IPS DF 4.7 (cell line): ENCODE measurements around the gene VIM.

Experiments
- DNase-seq: peaks from one replicate; pipeline ENCODE4 v3.0.0-alpha.2; 2013; ENCODE audit warnings: low spot score; ENCODE audit errors: extremely low read depth

VIM gene

DNA sequence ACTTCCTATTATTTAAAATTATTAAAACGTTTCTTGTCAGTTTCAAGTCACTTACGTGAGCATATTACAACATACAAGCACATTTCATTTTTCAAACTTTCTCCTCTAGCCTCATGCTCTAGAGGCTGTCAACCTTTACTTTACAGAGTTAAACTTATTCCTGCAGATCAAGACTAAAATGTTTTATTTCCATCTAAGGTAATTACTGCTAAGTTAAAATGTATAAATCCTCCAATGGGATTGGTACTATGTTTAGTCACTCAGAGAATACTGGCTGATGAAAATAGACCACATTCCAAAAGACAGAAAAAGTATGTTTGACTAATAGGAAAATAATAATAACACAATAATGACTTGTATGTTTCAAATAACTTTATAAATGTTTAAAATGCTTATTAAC, 18.2 kb upstream of the VIM start:
- no peak for DNase-seq

DNA sequence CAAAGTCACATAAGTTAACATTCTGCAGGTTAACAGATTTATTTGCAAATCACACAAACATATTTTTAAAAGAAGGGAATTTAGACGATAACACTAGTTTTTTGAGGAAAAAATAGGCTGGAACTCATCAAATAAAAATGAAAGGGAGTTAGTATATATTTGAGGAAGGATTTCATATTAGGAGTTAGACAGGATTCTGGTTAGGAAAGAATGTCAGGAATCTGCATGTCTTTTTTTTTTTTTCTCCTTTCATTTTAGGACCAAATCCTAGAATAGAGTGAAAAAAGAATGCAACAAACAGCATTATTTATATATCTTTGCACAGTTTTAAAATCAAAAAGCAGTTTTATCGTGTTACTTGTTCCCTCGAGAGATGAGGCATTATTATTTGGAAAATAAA, 17.7 kb upstream of the VIM start:
- no peak for DNase-seq

DNA sequence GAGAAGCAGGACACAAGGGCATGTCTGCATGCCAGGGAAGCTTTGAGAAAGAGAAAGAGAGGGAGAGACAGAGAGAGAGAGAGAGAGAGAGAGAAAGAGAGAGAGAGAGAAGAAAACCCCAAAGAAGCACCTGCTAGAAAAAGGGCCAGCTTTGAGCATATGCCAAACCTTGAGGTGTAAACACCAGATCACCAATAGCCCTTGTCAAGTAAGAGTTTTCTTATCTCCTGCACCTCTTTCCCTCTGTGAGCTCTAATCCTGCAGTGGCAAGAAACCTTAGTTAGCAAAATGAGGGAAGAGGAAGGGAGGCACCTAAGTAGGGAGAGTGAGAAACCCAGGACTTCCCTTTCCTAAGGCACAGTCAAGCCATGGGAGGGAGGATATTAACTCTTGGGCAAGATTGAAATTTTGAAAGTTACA, 15.2 kb upstream of the VIM start:
- DNase-seq, result no peak

DNA sequence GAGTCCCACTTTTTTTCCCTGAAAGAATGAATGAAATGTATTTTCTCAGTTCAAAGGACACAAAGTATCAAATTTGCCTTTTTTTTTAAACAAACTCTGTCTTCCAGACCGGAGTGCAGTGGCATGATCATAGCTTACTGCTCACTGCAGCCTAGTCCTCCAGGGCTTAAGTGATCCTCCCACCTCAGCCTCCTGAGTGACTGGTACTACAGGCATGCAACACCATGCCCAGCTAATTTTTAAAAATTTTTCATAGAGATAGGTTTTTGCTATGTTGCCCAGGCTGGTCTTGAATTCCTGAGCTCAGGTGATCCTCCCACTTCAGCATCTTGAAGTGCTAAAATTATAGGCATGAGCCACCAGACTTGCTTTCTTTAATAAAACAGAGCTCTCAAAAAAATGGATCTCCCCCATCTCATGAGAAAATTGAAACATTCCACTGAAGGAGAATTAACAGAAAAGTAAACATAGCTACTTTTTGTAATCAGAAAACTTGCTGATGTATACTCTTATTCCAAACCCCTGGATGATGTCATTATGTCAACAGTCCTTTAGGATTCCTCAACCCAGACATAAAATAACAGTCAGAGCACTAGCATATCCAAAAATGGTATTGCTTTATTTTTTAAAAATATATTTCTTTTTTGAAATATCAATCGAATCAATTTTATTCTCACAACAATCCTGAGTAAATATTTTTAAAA, 14.2 kb upstream of the VIM start:
- DNase-seq, result no peak

DNA sequence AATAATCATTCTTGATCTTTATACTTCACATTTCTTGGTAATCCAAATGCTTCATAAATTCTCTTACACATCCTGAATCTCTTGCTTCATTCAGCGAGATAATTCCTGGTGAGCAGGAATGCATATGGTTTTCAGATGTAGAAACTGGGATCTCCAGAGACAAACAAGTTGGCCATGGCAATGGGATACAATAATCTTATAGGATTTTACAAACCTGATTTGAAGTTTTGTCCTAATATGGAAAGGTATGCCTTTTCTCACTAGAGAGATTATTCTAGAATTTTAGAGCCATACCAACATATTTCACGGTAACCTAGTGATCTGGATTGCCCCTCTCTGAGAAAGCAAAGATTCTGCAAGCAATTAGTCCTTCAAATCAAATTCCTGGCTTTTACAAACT, 13.5 kb upstream of the VIM start:
- no peak for DNase-seq

DNA sequence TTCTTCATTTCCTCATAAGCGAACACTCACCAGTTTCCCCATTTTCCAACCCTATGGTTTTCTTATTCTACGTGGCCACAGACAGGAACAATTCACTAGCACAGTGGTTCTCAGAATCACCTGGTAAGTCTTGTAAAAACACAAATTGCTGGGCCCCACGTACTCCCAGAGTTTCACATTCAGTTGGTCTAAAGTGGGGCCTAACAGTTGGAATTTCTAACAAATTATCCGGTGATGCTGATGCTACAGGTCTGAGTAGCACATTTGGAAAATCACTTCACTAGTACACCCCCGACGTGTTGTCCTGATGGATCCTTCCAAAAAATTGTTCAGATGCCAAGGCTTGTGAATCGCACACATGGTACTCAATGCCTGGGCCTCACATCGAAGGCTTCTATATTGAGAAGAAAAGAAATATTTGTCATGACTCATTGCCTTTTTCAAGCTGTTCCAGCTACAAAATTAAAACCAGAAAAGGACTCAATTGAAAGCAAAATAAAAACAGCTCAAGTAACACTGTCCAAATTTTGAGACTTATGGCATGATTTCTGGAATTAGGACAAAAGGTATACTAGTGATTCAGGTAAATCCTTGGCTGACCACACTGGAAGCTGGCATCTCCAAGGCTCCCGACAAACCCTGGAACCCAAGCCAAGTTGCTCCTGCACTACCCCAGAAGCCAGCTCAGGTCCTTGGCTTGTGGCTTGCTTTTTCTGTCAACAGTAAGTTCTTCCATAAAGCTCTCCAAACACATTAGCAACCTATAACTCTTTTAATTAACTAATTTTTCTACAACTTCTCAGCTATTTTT, 12.9 kb upstream of the VIM start:
- no peak for DNase-seq

DNA sequence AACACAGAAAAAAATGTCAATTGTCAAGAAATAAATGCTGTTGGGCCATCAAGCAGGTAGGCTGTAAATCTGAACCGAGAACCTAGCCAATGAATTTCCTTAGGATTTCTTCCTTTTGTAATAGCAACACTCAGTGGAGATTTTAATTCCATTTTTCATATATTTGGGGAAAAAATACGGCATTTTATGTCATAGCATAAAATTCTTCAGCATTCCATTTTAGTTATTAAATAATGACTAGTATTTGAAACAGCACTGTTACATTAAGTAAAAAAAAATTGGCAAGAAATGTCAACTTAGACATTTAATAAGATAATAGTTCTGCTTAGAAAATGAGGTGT, 12.3 kb upstream of the VIM start:
- no peak for DNase-seq

DNA sequence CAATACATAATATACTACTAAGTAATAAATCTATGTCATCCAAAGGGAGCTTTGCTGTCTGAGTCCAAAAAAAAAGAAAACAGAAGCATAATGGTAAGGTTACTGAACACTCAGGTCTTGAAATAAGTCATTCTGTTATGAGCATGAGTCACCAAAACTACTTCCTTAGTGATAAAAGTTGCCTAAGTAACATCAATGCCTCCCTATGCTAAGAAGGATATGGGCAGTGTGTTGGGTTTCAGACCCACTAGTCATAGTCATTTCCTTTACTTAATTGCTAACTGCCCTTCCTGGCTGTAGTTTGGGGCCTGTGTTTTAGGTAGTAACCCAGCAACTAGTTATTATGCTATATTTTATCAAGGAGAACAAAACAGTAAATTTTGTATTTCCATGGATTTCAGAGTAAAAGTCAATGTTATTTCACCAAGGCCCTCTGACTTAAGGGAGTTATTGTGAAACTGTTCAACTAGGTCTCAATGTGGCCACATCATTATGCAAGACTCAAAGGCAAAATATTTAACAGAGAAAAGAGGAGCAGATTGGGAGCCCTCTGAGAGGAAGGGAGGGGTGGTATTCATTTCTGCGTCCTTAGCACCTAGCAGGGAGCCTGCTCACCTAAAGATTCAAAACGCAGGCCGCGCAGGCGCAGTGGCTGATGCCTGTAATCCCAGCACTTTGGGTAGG, 11.7 kb upstream of the VIM start:
- no peak for DNase-seq

DNA sequence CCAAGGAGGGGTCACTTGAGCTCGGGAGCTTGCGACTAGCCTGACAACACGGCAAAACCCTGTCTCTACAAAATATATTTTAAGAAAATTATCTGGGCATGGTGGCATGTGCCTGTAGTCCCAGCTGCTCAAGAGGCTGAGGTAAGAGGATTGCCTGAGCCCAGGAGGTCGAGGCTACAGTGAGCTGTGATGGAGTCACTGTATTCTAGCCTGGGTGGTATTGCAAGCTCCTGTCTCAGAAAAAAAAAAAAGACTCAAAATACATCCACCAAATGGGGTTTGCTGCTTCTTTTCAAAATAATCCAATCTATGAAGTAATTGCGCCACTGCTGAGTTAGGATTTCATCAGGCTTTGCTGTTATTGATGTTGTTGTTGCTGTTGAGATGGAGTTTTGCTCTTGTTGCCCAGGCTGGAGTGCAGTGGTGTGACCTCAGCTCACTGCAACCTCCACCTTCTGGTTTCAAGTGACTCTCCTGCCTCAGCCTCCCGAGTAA, 11.1 kb upstream of the VIM start:
- DNase-seq, result no peak

DNA sequence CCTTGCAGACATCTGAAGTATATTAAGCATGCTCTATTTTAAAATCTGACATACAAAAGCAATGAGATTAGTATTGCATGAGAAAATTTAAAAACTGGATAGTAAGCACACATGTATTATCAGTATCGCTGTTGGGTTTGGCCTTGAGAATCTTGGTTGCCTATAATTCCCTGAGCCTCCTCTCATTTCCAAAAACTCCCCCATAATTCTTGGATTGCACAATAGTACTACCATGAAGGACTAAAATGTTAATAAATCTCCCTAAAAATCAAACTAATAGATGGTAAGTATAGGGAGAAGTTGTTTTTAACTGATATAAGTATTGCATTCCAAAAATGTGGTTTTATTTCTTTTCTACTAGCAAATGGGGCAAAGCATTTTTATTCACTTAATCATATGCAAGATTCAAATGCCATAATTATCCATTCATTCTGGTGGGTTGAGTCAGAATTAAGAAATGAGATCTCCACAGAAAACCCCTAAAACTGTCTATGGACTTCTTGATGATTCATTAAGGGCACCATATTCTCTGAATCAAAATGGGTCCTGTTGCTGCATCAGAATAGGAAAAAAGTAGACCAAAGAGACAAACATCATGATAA, 10.3 kb upstream of the VIM start:
- DNase-seq, result no peak

DNA sequence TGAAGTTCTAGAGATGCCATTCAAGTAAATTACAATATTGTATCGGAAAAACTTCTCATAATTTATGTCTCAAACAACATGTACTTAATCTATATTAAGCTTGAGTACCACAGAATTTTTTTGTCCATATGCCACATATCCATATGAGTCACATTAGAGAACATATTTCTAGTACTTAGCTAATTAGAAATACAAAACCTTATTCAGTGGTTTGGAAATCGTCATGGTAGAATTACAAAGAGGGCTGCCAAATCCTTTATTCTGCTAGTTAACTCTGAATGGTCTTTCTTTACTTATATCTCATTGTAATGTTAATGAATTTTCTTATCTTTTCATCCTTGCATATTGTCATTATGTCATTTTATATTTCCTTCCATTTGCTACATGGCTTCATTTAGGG, 9.0 kb upstream of the VIM start:
- DNase-seq, result no peak

DNA sequence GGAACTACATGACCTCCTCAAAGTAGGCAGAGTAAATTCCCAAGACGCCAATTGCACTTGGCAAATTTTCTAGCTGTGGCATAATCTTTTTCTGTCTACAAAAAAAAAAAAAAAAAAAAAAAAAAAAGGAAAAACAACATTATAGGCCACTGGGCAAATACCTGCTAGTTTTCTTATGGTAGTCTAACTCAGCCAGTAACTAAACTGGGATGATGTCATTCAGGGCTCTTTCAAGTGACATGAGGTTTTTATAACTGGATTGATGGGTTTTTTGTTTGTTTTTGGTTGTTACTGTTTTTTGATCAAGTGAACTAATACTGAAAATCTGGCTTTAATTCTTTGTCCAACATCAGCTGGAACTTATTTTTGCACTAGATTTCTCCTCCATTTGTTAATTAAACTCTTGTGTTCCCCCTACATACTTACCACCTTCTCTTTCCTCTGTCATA, 7.4 kb upstream of the VIM start:
- no peak for DNase-seq

DNA sequence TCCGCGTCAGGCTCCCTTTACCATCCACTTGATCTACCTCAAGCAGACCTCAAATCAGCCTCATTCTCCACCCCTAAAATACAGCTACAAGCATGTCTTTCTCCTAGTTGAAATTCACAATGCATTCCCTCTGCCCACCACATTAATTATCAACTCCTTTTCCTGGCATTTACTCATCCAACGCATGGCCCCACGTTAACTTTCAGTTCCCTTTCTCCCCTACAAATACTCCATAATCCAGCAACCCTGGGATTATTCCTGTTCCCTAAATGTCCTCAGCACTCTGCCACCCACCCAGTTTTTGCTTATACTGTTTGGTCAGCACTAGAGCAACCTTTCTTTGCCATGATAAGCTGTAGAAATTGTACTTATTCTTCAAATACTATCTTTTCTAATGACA, 5.7 kb upstream of the VIM start:
- no peak for DNase-seq

DNA sequence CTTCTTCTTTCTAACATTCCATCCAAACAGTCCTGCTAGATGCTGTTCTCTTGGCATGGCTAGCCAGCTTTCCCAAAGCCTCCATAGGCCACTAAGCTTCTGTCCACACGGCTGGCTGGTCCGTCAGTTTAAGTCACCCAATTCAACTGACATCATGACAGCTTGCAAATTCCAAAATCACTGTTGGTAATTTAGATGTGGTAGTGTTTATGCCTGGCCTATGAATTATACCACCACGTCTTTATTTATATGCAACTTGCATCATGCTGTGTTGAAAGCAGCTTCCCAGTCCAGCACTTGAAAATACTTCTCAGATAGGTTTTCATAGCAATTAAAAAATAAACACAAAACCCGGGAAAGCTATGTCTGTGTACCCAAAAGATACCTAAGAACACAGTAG, 2.2 kb upstream of the VIM start:
- no peak for DNase-seq

DNA sequence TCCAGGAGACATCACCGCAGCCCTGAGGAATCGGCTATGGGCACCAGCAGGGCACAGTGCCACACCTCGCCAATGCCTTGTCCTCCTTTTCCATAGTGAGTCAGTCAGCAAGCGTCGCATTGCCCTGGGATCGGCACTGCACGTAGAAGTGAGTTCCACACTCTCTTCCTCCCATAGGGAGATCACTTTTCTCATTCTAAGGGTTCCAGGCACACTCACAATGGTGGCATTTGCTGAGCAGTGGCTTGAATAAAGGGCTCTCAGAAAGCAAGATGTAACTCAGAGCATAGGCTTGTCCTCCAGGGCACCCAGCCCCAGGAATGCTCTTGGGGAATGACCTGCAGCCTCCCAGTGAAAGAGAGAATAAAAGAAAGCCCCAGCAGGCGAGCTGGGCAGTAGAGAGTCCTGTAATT, 1.1 kb upstream of the VIM start:
- DNase-seq, result no peak

DNA sequence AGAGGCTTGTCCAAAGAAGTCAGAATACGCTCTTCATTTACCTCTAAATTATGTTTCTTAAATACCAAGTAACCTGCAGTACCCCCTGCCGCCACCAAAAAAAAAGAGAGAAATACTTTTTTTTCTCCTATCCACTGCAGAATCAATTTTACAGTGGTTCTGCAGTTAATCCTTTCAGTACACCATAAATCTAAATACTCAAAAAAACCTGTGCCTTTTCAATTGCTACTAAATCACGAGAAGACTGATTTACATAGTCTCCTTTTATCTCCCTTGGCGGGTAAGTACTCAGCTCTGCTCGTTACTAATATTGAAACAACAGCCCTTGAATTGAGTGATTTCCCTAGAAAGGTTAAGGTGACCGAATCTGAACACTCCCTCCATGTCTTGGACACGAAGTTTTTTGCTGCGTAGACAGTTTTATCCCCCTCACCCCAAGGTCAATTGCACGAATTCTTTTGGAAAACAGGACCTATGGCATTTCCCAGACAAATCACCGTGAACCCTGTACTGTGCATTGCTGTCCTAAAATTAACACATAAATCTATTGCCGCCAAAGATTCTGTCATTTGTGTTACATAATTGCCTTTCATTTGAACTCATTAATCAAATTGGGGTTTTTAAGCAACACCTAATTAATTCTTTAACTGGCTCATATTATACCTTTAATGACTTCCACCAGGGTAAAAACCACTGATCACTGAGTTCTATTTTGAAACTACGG, 512 bp upstream of the VIM start:
- DNase-seq, result no peak

DNA sequence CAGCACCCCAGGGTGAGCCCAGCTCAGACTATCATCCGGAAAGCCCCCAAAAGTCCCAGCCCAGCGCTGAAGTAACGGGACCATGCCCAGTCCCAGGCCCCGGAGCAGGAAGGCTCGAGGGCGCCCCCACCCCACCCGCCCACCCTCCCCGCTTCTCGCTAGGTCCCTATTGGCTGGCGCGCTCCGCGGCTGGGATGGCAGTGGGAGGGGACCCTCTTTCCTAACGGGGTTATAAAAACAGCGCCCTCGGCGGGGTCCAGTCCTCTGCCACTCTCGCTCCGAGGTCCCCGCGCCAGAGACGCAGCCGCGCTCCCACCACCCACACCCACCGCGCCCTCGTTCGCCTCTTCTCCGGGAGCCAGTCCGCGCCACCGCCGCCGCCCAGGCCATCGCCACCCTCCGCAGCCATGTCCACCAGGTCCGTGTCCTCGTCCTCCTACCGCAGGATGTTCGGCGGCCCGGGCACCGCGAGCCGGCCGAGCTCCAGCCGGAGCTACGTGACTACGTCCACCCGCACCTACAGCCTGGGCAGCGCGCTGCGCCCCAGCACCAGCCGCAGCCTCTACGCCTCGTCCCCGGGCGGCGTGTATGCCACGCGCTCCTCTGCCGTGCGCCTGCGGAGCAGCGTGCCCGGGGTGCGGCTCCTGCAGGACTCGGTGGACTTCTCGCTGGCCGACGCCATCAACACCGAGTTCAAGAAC, 1.1 kb downstream of the VIM start:
- DNase-seq, result no peak

DNA sequence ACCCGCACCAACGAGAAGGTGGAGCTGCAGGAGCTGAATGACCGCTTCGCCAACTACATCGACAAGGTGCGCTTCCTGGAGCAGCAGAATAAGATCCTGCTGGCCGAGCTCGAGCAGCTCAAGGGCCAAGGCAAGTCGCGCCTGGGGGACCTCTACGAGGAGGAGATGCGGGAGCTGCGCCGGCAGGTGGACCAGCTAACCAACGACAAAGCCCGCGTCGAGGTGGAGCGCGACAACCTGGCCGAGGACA, 1.6 kb downstream of the VIM start:
- DNase-seq, result no peak

DNA sequence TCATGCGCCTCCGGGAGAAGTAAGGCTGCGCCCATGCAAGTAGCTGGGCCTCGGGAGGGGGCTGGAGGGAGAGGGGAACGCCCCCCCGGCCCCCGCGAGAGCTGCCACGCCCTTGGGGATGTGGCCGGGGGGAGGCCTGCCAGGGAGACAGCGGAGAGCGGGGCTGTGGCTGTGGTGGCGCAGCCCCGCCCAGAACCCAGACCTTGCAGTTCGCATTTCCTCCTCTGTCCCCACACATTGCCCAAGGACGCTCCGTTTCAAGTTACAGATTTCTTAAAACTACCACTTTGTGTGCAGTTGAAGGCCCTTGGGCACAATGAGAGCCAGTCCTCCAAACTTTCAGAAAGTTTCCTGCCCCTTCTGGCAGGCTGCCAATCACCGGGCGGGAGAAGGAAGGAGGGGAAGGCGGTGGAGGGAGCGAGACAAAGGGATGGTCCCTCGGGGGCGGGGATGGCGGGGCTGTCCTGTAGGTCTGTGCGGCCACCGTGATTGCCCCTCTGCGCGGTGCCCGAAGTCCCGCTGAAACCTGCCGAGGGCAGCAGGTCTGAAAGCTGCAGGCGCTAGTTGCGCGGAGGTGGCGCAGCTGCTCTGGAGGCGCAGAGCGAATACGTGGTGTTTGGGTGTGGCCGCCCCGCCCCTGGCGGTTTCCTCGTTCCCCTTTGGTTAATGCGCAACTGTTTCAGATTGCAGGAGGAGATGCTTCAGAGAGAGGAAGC, 2.1 kb downstream of the VIM start:
- no peak for DNase-seq

DNA sequence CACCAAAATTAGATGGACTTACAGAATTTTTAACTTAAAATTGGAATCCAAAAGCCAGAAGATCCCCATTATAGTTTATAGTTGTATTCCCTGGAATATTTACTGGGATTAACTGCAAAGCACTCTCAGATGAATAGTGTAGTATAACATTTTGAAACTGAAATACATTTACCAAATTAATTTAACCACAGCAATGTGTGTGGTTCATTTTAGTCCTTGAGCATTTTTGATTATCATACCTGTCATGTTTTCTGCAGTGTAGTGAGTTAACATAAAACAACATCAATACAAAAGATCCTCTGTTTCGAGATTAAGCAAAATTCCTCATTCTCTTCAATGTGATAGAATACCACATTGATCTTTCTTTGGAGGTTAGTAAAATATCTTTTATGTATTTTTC, 3.7 kb downstream of the VIM start:
- DNase-seq, result no peak
